ENCODE results near the gene RGR. TPM values are rescaled to one million over a fixed set of nuclear protein-coding genes. Genes with fewer than 3 reads are reported as not detected.

The RGR gene
- total RNA-seq, 4 donors from 2014 or later, result not detected

GRCh38 chr10:84243759-84244158 is 1.1 kb upstream of the RGR start:
- H3K4me3 ChIP-seq, result no peak overlapping the region
- no peaks in the 10 kb centered on the region for H3K27me3 ChIP-seq
- 89% methylated on average over 3 of the region's 3 CpGs for whole genome bisulfite sequencing
- DNase-seq (ENCODE audit: low spot score in 2 of 2), result no peak
- H3K9me3 ChIP-seq, result no peaks in the 10 kb centered on the region
- H3K27ac ChIP-seq, result no peak overlapping the region
- no peak for TF ChIP-seq POLR2AphosphoS5 (IDR thresholded peaks at IDR 0.05)
- no peak for TF ChIP-seq EP300 (IDR thresholded peaks at IDR 0.05)
- TF ChIP-seq POLR2A (IDR thresholded peaks at IDR 0.05), result no peak
- no peak for TF ChIP-seq CTCF (IDR thresholded peaks at IDR 0.05)
- no peaks in the 10 kb centered on the region for H3K4me1 ChIP-seq
- H3K36me3 ChIP-seq, result no peaks in the 10 kb centered on the region

GRCh38 chr10:84247496-84247895 is 2.6 kb downstream of the RGR start:
- H3K27me3 ChIP-seq, result peaks cover 3% of the 10 kb centered on the region
- peak in 1 of 2 donors; percentile 64 for DNase-seq (ENCODE audit: low spot score in 2 of 2)
- no peak overlapping the region for H3K4me3 ChIP-seq
- TF ChIP-seq EP300 (IDR thresholded peaks at IDR 0.05), result no peak
- TF ChIP-seq POLR2AphosphoS5 (IDR thresholded peaks at IDR 0.05), result no peak
- TF ChIP-seq POLR2A (IDR thresholded peaks at IDR 0.05), result no peak
- no peak for TF ChIP-seq CTCF (IDR thresholded peaks at IDR 0.05)
- no peaks in the 10 kb centered on the region for H3K9me3 ChIP-seq
- WGBS, result 94% methylated on average over 6 of the region's 6 CpGs
- no peak overlapping the region for H3K27ac ChIP-seq
- H3K4me1 ChIP-seq, result no peaks in the 10 kb centered on the region
- no peaks in the 10 kb centered on the region for H3K36me3 ChIP-seq

GRCh38 chr10:84248794-84249193 is 3.9 kb downstream of the RGR start:
- TF ChIP-seq POLR2AphosphoS5 (IDR thresholded peaks at IDR 0.05) (no peak), CTCF (IDR thresholded peaks at IDR 0.05) (no peak), EP300 (IDR thresholded peaks at IDR 0.05) (no peak), POLR2A (IDR thresholded peaks at IDR 0.05) (no peak)
- peaks cover 3% of the 10 kb centered on the region for H3K27me3 ChIP-seq
- WGBS, result 88% methylated on average over 12 of the region's 12 CpGs
- no peaks in the 10 kb centered on the region for H3K4me1 ChIP-seq
- no peak overlapping the region for H3K27ac ChIP-seq
- H3K9me3 ChIP-seq, result no peaks in the 10 kb centered on the region
- H3K36me3 ChIP-seq, result no peaks in the 10 kb centered on the region
- DNase-seq (ENCODE audit: low spot score in 2 of 2), result peak in 1 of 2 donors; percentile 45
- H3K4me3 ChIP-seq, result no peak overlapping the region

GRCh38 chr10:84254552-84255478 is 10.0 kb downstream of the RGR start:
- Histone ChIP-seq H3K4me1 (no peaks in the 10 kb centered on the region), H3K27ac (no peak overlapping the region), H3K36me3 (no peaks in the 10 kb centered on the region), H3K4me3 (no peak overlapping the region), H3K27me3 (peaks cover 17% of the 10 kb centered on the region), H3K9me3 (no peaks in the 10 kb centered on the region)
- TF ChIP-seq CTCF (IDR thresholded peaks at IDR 0.05), result no peak
- no peak for TF ChIP-seq POLR2A (IDR thresholded peaks at IDR 0.05)
- no peak for TF ChIP-seq EP300 (IDR thresholded peaks at IDR 0.05)
- 62% methylated on average over 10 of the region's 10 CpGs for WGBS
- DNase-seq (ENCODE audit: low spot score in 2 of 2), result no peak

- no peaks in the 10 kb centered on the region for H3K36me3 ChIP-seq
- H3K9me3 ChIP-seq, result no peaks in the 10 kb centered on the region
- no peak overlapping the region for H3K27ac ChIP-seq
- H3K27me3 ChIP-seq, result peaks cover 13% of the 10 kb centered on the region
- no peak overlapping the region for H3K4me3 ChIP-seq
- no peak for DNase-seq (ENCODE audit: low spot score in 2 of 2)
- 52% methylated on average over 32 of the region's 35 CpGs for WGBS
- TF ChIP-seq POLR2AphosphoS5 (IDR thresholded peaks at IDR 0.05), result no peak
- no peak for TF ChIP-seq EP300 (IDR thresholded peaks at IDR 0.05)
- TF ChIP-seq CTCF (IDR thresholded peaks at IDR 0.05), result peak in 1 of 2 donors; percentile 49
- TF ChIP-seq POLR2A (IDR thresholded peaks at IDR 0.05), result no peak
- no peaks in the 10 kb centered on the region for H3K4me1 ChIP-seq
Measured at GRCh38 chr10:84256510-84257342, 11.9 kb downstream of the RGR start.

Measured in suprapubic skin (tissue), 4 donors.